Pons (tissue), 1 donor: ENCODE data around the gene DACH2.

Experiments
- DNase-seq: peaks from one replicate; pipeline ENCODE4 v3.0.0-alpha.2; 2016; ENCODE audit warnings: low spot score

DACH2 gene

GRCh38 chrX:86806786-86807185 is 658.5 kb downstream of the DACH2 start:
- DNase-seq, result peak; percentile 0

GRCh38 chrX:86809651-86810050 is 661.4 kb downstream of the DACH2 start:
- no peak for DNase-seq

- no peak for DNase-seq
These were observed 681.5 kb downstream of the DACH2 start for GRCh38 chrX:86829786-86830185.

- no peak for DNase-seq
These were observed 682.4 kb downstream of the DACH2 start for GRCh38 chrX:86830685-86831084.

GRCh38 chrX:86845101-86845500 is 696.9 kb downstream of the DACH2 start:
- DNase-seq, result no peak
